Measurements from ENCODE around the gene WNT9B.
"Not testable (repeated sequence)": the region's sequence is repeated elsewhere in the genome, so short reads cannot be mapped to it uniquely, and the experiment has no call there.

The WNT9B gene

GRCh38 chr17:46833840-46834208 is 17.6 kb upstream of the WNT9B start:
- no peak overlapping the region for H3K4me3 ChIP-seq (ENCODE audit: low read length)
- TF ChIP-seq CTCF (conservative IDR thresholded peaks at IDR 0.05; ENCODE audit: low read depth, low read length): no peak
- no peak for DNase-seq (ENCODE audit: low read depth)

- no peak for TF ChIP-seq CTCF (conservative IDR thresholded peaks at IDR 0.05; ENCODE audit: low read depth, low read length)
- no peak for DNase-seq (ENCODE audit: low read depth)
- H3K4me3 ChIP-seq (ENCODE audit: low read length): no peak overlapping the region
Observed at GRCh38 chr17:46834846-46835245, 16.5 kb upstream of the WNT9B start.

- no peak overlapping the region for H3K4me3 ChIP-seq (ENCODE audit: low read length)
- DNase-seq (ENCODE audit: low read depth): no peak
- no peak for TF ChIP-seq CTCF (conservative IDR thresholded peaks at IDR 0.05; ENCODE audit: low read depth, low read length)
Observed at GRCh38 chr17:46836500-46836899, 14.9 kb upstream of the WNT9B start.

- H3K4me3 ChIP-seq (ENCODE audit: low read length): no peak overlapping the region
- DNase-seq (ENCODE audit: low read depth): no peak
- TF ChIP-seq CTCF (conservative IDR thresholded peaks at IDR 0.05; ENCODE audit: low read depth, low read length): no peak
Observed at GRCh38 chr17:46837521-46837920, 13.9 kb upstream of the WNT9B start.

GRCh38 chr17:46839211-46839610 is 12.2 kb upstream of the WNT9B start:
- no peak for DNase-seq (ENCODE audit: low read depth)
- no peak overlapping the region for H3K4me3 ChIP-seq (ENCODE audit: low read length)
- no peak for TF ChIP-seq CTCF (conservative IDR thresholded peaks at IDR 0.05; ENCODE audit: low read depth, low read length)

- H3K4me3 ChIP-seq (ENCODE audit: low read length); DNase-seq (ENCODE audit: low read depth): not testable (repeated sequence)
Observed at GRCh38 chr17:46840596-46840995, 10.8 kb upstream of the WNT9B start.

GRCh38 chr17:46841561-46842379 is 9.6 kb upstream of the WNT9B start:
- TF ChIP-seq CTCF (conservative IDR thresholded peaks at IDR 0.05; ENCODE audit: low read depth, low read length): peak; percentile 59
- H3K4me3 ChIP-seq (ENCODE audit: low read length): peak overlapping the region; percentile 12
- DNase-seq (ENCODE audit: low read depth): no peak

Data from retinal pigment epithelial cell (primary cell).